T-cell (primary cell): ENCODE measurements around the gene NRXN2. TPM values are rescaled to one million over a fixed set of nuclear protein-coding genes. Genes with fewer than 3 reads are reported as not detected.
A peak's percentile ranks its signal among the peaks of the same experiment; 100 is the strongest.

ENCODE experiments used
- ATAC-seq, 4 experiments: fragments of 200-7000 bp in 3 of 4; fragments of 150-1000 bp in 1 of 4; cut with Tn5 transposase; replicated peaks in 1 of 4; 1 replicate in 3 of 4; 2 replicates in 1 of 4; pipeline ENCODE4 v1.10.0; 2021; ENCODE audit warnings: moderate library complexity in 3 of 4, mild to moderate bottlenecking in 2 of 4, moderate number of reproducible peaks in 1 of 4
- CTCF ChIA-PET, 2 donors: fragments of 300-600 bp; sonication (Branson Sonifier 250); formaldehyde crosslinking; loops; one replicate each; lab custom pipeline; 2022; ENCODE audit warnings: antibody characterized with exemption in 2 of 2; lab: Charles Lee
- POLR2A ChIA-PET, 2 donors: fragments of 300-600 bp; sonication (Branson Sonifier 250); formaldehyde crosslinking; loops; one replicate each; lab custom pipeline; 2022; ENCODE audit warnings: antibody characterized with exemption in 2 of 2; lab: Charles Lee
- DNase-seq, 35 experiments: peaks; one replicate each; pipeline versions ENCODE4 v3.0.0 to v3.0.0-alpha.2; 2013 to 2023
- H3K27ac ChIP-seq: one replicate; pipeline ENCODE4 v1.5.1; 2013; ENCODE audit warnings: low read length
- H3K27me3 ChIP-seq, 2 experiments: replicated peaks in 1 of 2; 1 replicate in 1 of 2; 2 replicates in 1 of 2; pipeline versions ENCODE4 v1.6.1 to v1.7.0; 2013; ENCODE audit warnings: low read length in 1 of 2, mixed read lengths in 1 of 2; ENCODE audit not compliant: control insufficient read depth in 2 of 2, insufficient read depth in 2 of 2; ENCODE audit errors: extremely low read depth in 1 of 2
- H3K36me3 ChIP-seq, 2 donors: 1 replicate in 1 of 2; 2 replicates in 1 of 2; pipeline versions ENCODE4 v1.6.1 to v1.7.0; 2013; ENCODE audit warnings: low read length in 1 of 2; ENCODE audit not compliant: control insufficient read depth in 2 of 2, insufficient read depth in 1 of 2; ENCODE audit errors: extremely low read depth in 1 of 2
- H3K4me1 ChIP-seq, 2 experiments: 1 replicate in 1 of 2; 2 replicates in 1 of 2; pipeline versions ENCODE4 v1.6.1 to v1.7.0; 2013; ENCODE audit warnings: low read length in 2 of 2, mixed read lengths in 1 of 2; ENCODE audit not compliant: insufficient read depth in 2 of 2, control insufficient read depth in 1 of 2; ENCODE audit errors: extremely low read depth in 1 of 2
- H3K4me3 ChIP-seq, 2 donors: 1 replicate in 1 of 2; 2 replicates in 1 of 2; pipeline versions ENCODE4 v1.5.1 to v1.7.0; 2013; ENCODE audit warnings: mild to moderate bottlenecking in 2 of 2, low read length in 1 of 2, moderate library complexity in 1 of 2; ENCODE audit not compliant: control insufficient read depth in 1 of 2; ENCODE audit errors: extremely low read depth in 1 of 2
- H3K9me3 ChIP-seq: 2 replicates; pipeline ENCODE4 v1.7.0; 2013
- H3K27ac Mint-ChIP-seq, 2 donors: one replicate each; pipeline ENCODE4 v1.8.0; 2020 to 2021; ENCODE audit warnings: mild to moderate bottlenecking in 2 of 2, mixed read lengths in 2 of 2
- H3K27me3 Mint-ChIP-seq, 2 donors: one replicate each; pipeline ENCODE4 v1.8.0; 2021 to 2022; ENCODE audit warnings: mixed read lengths in 2 of 2
- H3K36me3 Mint-ChIP-seq: one replicate; pipeline ENCODE4 v1.8.0; 2021; ENCODE audit warnings: mixed read lengths
- H3K4me1 Mint-ChIP-seq, 3 donors: one replicate each; pipeline ENCODE4 v1.8.0; 2020 to 2022; ENCODE audit warnings: mixed read lengths in 3 of 3, mild to moderate bottlenecking in 1 of 3
- H3K4me3 Mint-ChIP-seq, 3 donors: one replicate each; pipeline ENCODE4 v1.8.0; 2020 to 2022; ENCODE audit warnings: mild to moderate bottlenecking in 3 of 3, mixed read lengths in 3 of 3, moderate library complexity in 3 of 3
- H3K9me3 Mint-ChIP-seq, 3 donors: one replicate each; pipeline ENCODE4 v1.8.0; 2020 to 2022; ENCODE audit warnings: mixed read lengths in 3 of 3
- whole genome bisulfite sequencing: methylation state at CpG from one replicate; pipeline ENCODE4 v1.1.5; 2013; ENCODE audit warnings: missing lambda C conversion rate; ENCODE audit not compliant: insufficient coverage; 5-methylcytosine and 5-hydroxymethylcytosine counted together
- total RNA-seq, 35 experiments: library from RNA in 6 of 35; stranded (reverse) in 6 of 35; fragments of 120-200 nt in 1 of 35; gene quantifications; one replicate each; pipeline versions ENCODE4 v1.2.1 to v1.2.4 and lab custom pipeline; 2013 to 2026

NRXN2 gene
- total RNA-seq, 5 donors from 2014 or later (not counting 1 experiment from before 2014, with no cell fraction given) = 0.43 to 0.70 (median 0.47) TPM; not detected in 2

DNA sequence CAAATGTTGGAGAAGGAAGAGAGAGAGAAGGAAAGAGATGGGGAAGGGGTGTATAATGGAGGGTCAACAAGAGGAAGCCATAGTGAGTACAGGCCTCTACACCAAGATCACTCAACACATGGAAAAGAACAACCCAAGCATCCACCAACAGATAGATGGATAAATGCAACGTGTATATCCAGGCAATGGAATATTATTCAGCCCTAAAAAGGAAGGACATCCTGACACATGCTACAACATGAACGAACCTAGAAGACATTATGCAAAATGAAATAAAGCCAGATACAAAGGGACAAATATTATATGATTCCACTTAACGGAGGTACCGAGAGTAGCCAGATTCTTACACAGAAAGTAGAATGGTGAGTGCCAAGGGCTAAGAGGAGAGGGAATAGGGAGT, 59.3 kb downstream of the NRXN2 start:
- no peak overlapping the region for H3K4me3 ChIP-seq
- DNase-seq = no peak

GRCh38 chr11:64661614-64662013, 61.4 kb downstream of the NRXN2 start:
- Mint-ChIP-seq H3K4me1 (peaks cover 0 to 2% (median 0%) of the 10 kb centered on the region in 3 donors), H3K4me3 (no peak overlapping the region), H3K9me3 (no peaks in the 10 kb centered on the region), H3K27me3 (peaks cover 0 to 9% of the 10 kb centered on the region in 2 donors), H3K36me3 (no peaks in the 10 kb centered on the region), H3K27ac (no peak overlapping the region)
- DNase-seq (no peak), ATAC-seq (no peak)
- H3K4me1 ChIP-seq = peaks cover 0 to 2% of the 10 kb centered on the region in 2 experiments
- no peaks in the 10 kb centered on the region for H3K36me3 ChIP-seq
- no peak overlapping the region for H3K27ac ChIP-seq
- H3K4me3 ChIP-seq = no peak overlapping the region
- H3K9me3 ChIP-seq = no peaks in the 10 kb centered on the region
- ChIA-PET CTCF (no interaction called here), POLR2A (no interaction called here)
- peaks cover 0 to 16% of the 10 kb centered on the region in 2 experiments for H3K27me3 ChIP-seq
- WGBS = no CpG with 5 or more reads among the region's 7 CpGs

More for the DNA sequence above, 59.3 kb downstream of the NRXN2 start:
- ChIA-PET POLR2A (no interaction called here), CTCF (interaction anchor here in 1 of 2 donors (0.6 kb wide), 1 partner anchor 236 kb away, joined by 4 read pairs; no protein-coding TSS in a partner anchor)
- Mint-ChIP-seq H3K27ac (no peak overlapping the region), H3K27me3 (peaks cover 4 to 15% of the 10 kb centered on the region in 2 donors), H3K4me3 (no peak overlapping the region), H3K4me1 (no peaks in the 10 kb centered on the region), H3K9me3 (no peaks in the 10 kb centered on the region), H3K36me3 (no peaks in the 10 kb centered on the region)
- Histone ChIP-seq H3K36me3 (no peaks in the 10 kb centered on the region), H3K4me1 (no peaks in the 10 kb centered on the region), H3K27ac (no peak overlapping the region), H3K27me3 (peaks cover 0 to 28% of the 10 kb centered on the region in 2 experiments), H3K9me3 (no peaks in the 10 kb centered on the region)
- WGBS = 83% methylated on average over 3 of the region's 4 CpGs
- ATAC-seq = no peak

GRCh38 chr11:64661146-64661545, 61.9 kb downstream of the NRXN2 start:
- no peaks in the 10 kb centered on the region for H3K36me3 Mint-ChIP-seq
- no peaks in the 10 kb centered on the region for H3K9me3 Mint-ChIP-seq
- no peaks in the 10 kb centered on the region for H3K36me3 ChIP-seq
- peaks cover 0 to 16% of the 10 kb centered on the region in 2 experiments for H3K27me3 ChIP-seq
- ChIA-PET CTCF (no interaction called here), POLR2A (no interaction called here)
- DNase-seq = no peak
- no peaks in the 10 kb centered on the region for H3K9me3 ChIP-seq
- 84% methylated on average over 3 of the region's 6 CpGs for WGBS
- peaks cover 0 to 9% of the 10 kb centered on the region in 2 donors for H3K27me3 Mint-ChIP-seq
- no peak overlapping the region for H3K4me3 ChIP-seq
- no peak overlapping the region for H3K27ac ChIP-seq
- no peak overlapping the region for H3K27ac Mint-ChIP-seq
- peaks cover 0 to 2% of the 10 kb centered on the region in 2 experiments for H3K4me1 ChIP-seq
- H3K4me3 Mint-ChIP-seq = no peak overlapping the region
- peaks cover 0 to 2% (median 0%) of the 10 kb centered on the region in 3 donors for H3K4me1 Mint-ChIP-seq
- ATAC-seq = no peak

DNA sequence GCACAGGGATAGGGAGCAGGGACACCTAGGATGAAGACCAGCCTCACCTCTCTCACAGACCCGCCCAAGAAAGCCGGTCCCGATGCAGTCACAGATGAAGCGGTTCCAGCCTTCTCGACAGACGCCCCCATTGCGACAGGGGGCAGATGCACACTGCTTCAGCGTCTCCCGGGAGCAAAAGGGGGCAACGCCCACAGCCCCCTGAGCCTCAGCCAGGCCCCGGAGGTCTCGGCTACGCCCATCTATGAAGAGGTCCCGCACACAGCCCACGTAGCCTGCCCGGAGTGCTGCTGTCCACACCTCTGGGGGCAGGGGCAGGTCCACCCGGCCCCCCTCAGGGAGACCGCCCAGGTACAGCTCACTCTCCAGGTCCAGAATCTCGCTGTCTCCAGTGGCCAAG, 62.3 kb downstream of the NRXN2 start:
- WGBS = 86% methylated on average over 11 of the region's 19 CpGs
- Mint-ChIP-seq H3K27ac (no peak overlapping the region), H3K4me3 (no peak overlapping the region), H3K4me1 (peaks cover 0 to 2% (median 0%) of the 10 kb centered on the region in 3 donors), H3K27me3 (peaks cover 0 to 9% of the 10 kb centered on the region in 2 donors), H3K36me3 (no peaks in the 10 kb centered on the region), H3K9me3 (no peaks in the 10 kb centered on the region)
- CTCF ChIA-PET = no interaction called here
- no peak for DNase-seq
- Histone ChIP-seq H3K27ac (no peak overlapping the region), H3K4me1 (peaks cover 0 to 2% of the 10 kb centered on the region in 2 experiments), H3K9me3 (no peaks in the 10 kb centered on the region), H3K36me3 (no peaks in the 10 kb centered on the region), H3K27me3 (peaks cover 0 to 19% of the 10 kb centered on the region in 2 experiments), H3K4me3 (no peak overlapping the region)
- no peak for ATAC-seq
- POLR2A ChIA-PET = no interaction called here

GRCh38 chr11:64660205-64660604, 62.8 kb downstream of the NRXN2 start:
- Histone ChIP-seq H3K27me3 (peaks cover 0 to 22% of the 10 kb centered on the region in 2 experiments), H3K36me3 (no peaks in the 10 kb centered on the region), H3K4me3 (no peak overlapping the region), H3K27ac (no peak overlapping the region), H3K4me1 (peaks cover 0 to 2% of the 10 kb centered on the region in 2 experiments), H3K9me3 (no peaks in the 10 kb centered on the region)
- H3K27me3 Mint-ChIP-seq = peaks cover 0 to 9% of the 10 kb centered on the region in 2 donors
- no peaks in the 10 kb centered on the region for H3K9me3 Mint-ChIP-seq
- peak overlapping the region in 1 of 2 donors; percentile 72 for H3K27ac Mint-ChIP-seq
- no peak for DNase-seq
- ChIA-PET CTCF (no interaction called here), POLR2A (no interaction called here)
- peaks cover 0 to 2% (median 0%) of the 10 kb centered on the region in 3 donors for H3K4me1 Mint-ChIP-seq
- 95% methylated on average over 9 of the region's 10 CpGs for WGBS
- H3K4me3 Mint-ChIP-seq = no peak overlapping the region
- no peak for ATAC-seq
- H3K36me3 Mint-ChIP-seq = no peaks in the 10 kb centered on the region

GRCh38 chr11:64659417-64660144, 63.4 kb downstream of the NRXN2 start:
- DNase-seq = no peak
- Mint-ChIP-seq H3K9me3 (no peaks in the 10 kb centered on the region), H3K27me3 (peaks cover 0 to 9% of the 10 kb centered on the region in 2 donors), H3K4me1 (peaks cover 0 to 2% (median 0%) of the 10 kb centered on the region in 3 donors), H3K27ac (no peak overlapping the region), H3K36me3 (no peaks in the 10 kb centered on the region), H3K4me3 (no peak overlapping the region)
- H3K36me3 ChIP-seq = no peaks in the 10 kb centered on the region
- peaks cover 0 to 2% of the 10 kb centered on the region in 2 experiments for H3K4me1 ChIP-seq
- CTCF ChIA-PET = interaction anchor here in 1 of 2 donors (0.6 kb wide), 1 partner anchor 107 kb away, joined by 3 read pairs; no protein-coding TSS in a partner anchor
- POLR2A ChIA-PET = no interaction called here
- H3K27me3 ChIP-seq = peaks cover 0 to 22% of the 10 kb centered on the region in 2 experiments
- no peaks in the 10 kb centered on the region for H3K9me3 ChIP-seq
- no peak overlapping the region for H3K27ac ChIP-seq
- WGBS = 95% methylated on average over 7 of the region's 9 CpGs
- no peak for ATAC-seq
- H3K4me3 ChIP-seq = no peak overlapping the region
